HCEC 1CT (cell line): ENCODE data around the gene STON1.
"Not testable (repeated sequence)": the region's sequence is repeated elsewhere in the genome, so short reads cannot be mapped to it uniquely, and the experiment has no call there.

ENCODE experiments used
- DNase-seq: peaks from one replicate; pipeline ENCODE4 v3.0.0-alpha.2; 2017

STON1 gene

GRCh38 chr2:48529676-48530032 is 300 bp upstream of the STON1 start:
- DNase-seq, result no peak

GRCh38 chr2:48531141-48531648 is 1.2 kb downstream of the STON1 start:
- peak; percentile 59 for DNase-seq

GRCh38 chr2:48532174-48532573 is 2.2 kb downstream of the STON1 start:
- no peak for DNase-seq

GRCh38 chr2:48532824-48533223 is 2.9 kb downstream of the STON1 start:
- DNase-seq, result no peak

- no peak for DNase-seq
These were observed 4.8 kb downstream of the STON1 start for GRCh38 chr2:48534781-48535180.

- DNase-seq, result no peak
These were observed 10.4 kb downstream of the STON1 start for GRCh38 chr2:48540237-48540935.

- DNase-seq, result no peak
These were observed 11.9 kb downstream of the STON1 start for GRCh38 chr2:48541666-48542389.

- no peak for DNase-seq
These were observed 13.9 kb downstream of the STON1 start for GRCh38 chr2:48543895-48544294.

- no peak for DNase-seq
These were observed 15.3 kb downstream of the STON1 start for GRCh38 chr2:48545244-48545643.

GRCh38 chr2:48548840-48549239 is 18.9 kb downstream of the STON1 start:
- DNase-seq, result no peak

- no peak for DNase-seq
These were observed 20.0 kb downstream of the STON1 start for GRCh38 chr2:48549972-48550371.

- no peak for DNase-seq
These were observed 21.6 kb downstream of the STON1 start for GRCh38 chr2:48551548-48551947.

GRCh38 chr2:48555071-48555470 is 25.1 kb downstream of the STON1 start:
- DNase-seq, result not testable (repeated sequence)

- DNase-seq, result no peak
These were observed 28.5 kb downstream of the STON1 start for GRCh38 chr2:48558456-48558855.

GRCh38 chr2:48560546-48561209 is 30.7 kb downstream of the STON1 start:
- no peak for DNase-seq

- no peak for DNase-seq
These were observed 32.3 kb downstream of the STON1 start for GRCh38 chr2:48562281-48562680.

GRCh38 chr2:48566592-48567310 is 36.8 kb downstream of the STON1 start:
- no peak for DNase-seq

- DNase-seq, result no peak
These were observed 37.7 kb downstream of the STON1 start for GRCh38 chr2:48567671-48568070.

- no peak for DNase-seq
These were observed 38.6 kb downstream of the STON1 start for GRCh38 chr2:48568547-48568946.

- no peak for DNase-seq
These were observed 39.5 kb downstream of the STON1 start for GRCh38 chr2:48569433-48569832.

GRCh38 chr2:48572816-48573215 is 42.9 kb downstream of the STON1 start:
- no peak for DNase-seq

GRCh38 chr2:48574353-48575287 is 44.7 kb downstream of the STON1 start:
- DNase-seq, result no peak
